HG02623 (cell line): ENCODE measurements around the gene ALG9.
"Not testable (repeated sequence)": the region's sequence is repeated elsewhere in the genome, so short reads cannot be mapped to it uniquely, and the experiment has no call there.

Experiments used
- ATAC-seq: cut with Tn5 transposase; IDR thresholded peaks from one replicate; pipeline ENCODE4 v1.9.1; 2021; ENCODE audit warnings: moderate library complexity; ENCODE audit not compliant: unreplicated experiment

The ALG9 gene

GRCh38 chr11:111870886-111871692, at the start of gene ALG9:
Gene ALG9 (minus strand): TSS chr11:111871581. CDS start chr11:111871482, 99 bp downstream.
- ATAC-seq, result peak; percentile 83

GRCh38 chr11:111920908-111921307, 49.5 kb upstream of the ALG9 start:
- ATAC-seq, result no peak

GRCh38 chr11:111918390-111919256, 47.2 kb upstream of the ALG9 start, which contains the start of gene C11orf52:
Gene C11orf52 (plus strand): TSS chr11:111918913. CDS start chr11:111918973, 60 bp downstream.
- ATAC-seq, result no peak

GRCh38 chr11:111917788-111918187, 46.4 kb upstream of the ALG9 start:
- no peak for ATAC-seq

- no peak for ATAC-seq
Measured at GRCh38 chr11:111917312-111917711, 45.9 kb upstream of the ALG9 start.

GRCh38 chr11:111916768-111917167, 45.4 kb upstream of the ALG9 start:
- no peak for ATAC-seq

GRCh38 chr11:111913997-111914396, 42.6 kb upstream of the ALG9 start:
- ATAC-seq, result no peak

GRCh38 chr11:111913031-111913861, 41.9 kb upstream of the ALG9 start:
- ATAC-seq, result no peak

- no peak for ATAC-seq
Measured at GRCh38 chr11:111912535-111912934, 41.2 kb upstream of the ALG9 start, which contains the start of gene HSPB2. Gene HSPB2 (plus strand): TSS chr11:111912734. CDS start chr11:111912830, 96 bp downstream.

GRCh38 chr11:111911563-111912401, 40.4 kb upstream of the ALG9 start, which contains the start of gene CRYAB:
Gene CRYAB (minus strand): TSS chr11:111911770. CDS start chr11:111911724, 46 bp downstream.
- no peak for ATAC-seq

- no peak for ATAC-seq
Measured at GRCh38 chr11:111910676-111911562, 39.5 kb upstream of the ALG9 start.

GRCh38 chr11:111909378-111909777, 38.0 kb upstream of the ALG9 start:
- ATAC-seq, result no peak

GRCh38 chr11:111908639-111909305, 37.4 kb upstream of the ALG9 start:
- ATAC-seq, result no peak

GRCh38 chr11:111906680-111907079, 35.3 kb upstream of the ALG9 start:
- no peak for ATAC-seq

GRCh38 chr11:111905411-111905810, 34.0 kb upstream of the ALG9 start:
- no peak for ATAC-seq

GRCh38 chr11:111886844-111887243, 15.5 kb upstream of the ALG9 start:
- no peak for ATAC-seq

GRCh38 chr11:111886032-111886431, 14.7 kb upstream of the ALG9 start:
- ATAC-seq, result no peak

- not testable (repeated sequence) for ATAC-seq
Measured at GRCh38 chr11:111885053-111885452, 13.7 kb upstream of the ALG9 start.
